ENCODE data around the gene RHNO1. TPM values are rescaled to one million over a fixed set of nuclear protein-coding genes. Genes with fewer than 3 reads are reported as not detected.

RHNO1 gene
- total and polyA plus RNA-seq, 2 of the 8 experiments (the other 6 are each of a cell fraction or from before 2014, with no cell fraction given), result 55.8 to 56.9 TPM

DNA sequence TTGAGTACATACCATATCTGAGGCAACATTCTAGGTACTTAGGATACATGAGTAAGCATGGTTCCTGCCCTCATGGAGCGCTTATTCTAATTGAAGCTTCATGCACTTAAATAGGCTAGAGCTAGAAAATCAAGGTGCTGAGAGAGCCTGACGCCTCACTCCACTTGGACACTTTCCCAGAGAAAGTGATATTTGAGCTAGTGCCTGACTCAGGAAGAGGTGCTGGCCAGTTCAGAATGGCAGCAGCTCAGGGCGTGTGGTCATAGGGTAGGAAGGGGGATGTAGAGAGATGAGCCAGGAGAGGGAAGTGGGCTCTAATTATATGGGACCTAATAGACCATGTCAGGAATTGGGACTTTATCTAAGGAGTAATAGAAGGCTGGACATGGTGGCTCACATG is 47.0 kb downstream of the RHNO1 start:
- Histone ChIP-seq H3K9me3 (ENCODE audit: insufficient read depth in 2 of 2, low read depth in 1 of 2, low read length in 1 of 2) (no peaks in the 10 kb centered on the region), H2AFZ (ENCODE audit: low read length) (no peak overlapping the region), H3K27ac (ENCODE audit: low read depth, low read length) (no peak overlapping the region), H2BK5ac (ENCODE audit: low read depth, low read length) (0 out of 2 replicates have a peak overlapping the region, but pooled peaks have one; percentile 22), H4K20me1 (replicated peaks in 1 of 2; ENCODE audit: control insufficient read depth in 1 of 2, insufficient read depth in 2 of 2, low read length in 2 of 2) (no peaks in the 10 kb centered on the region), H3K27me3 (replicated peaks in 1 of 4; ENCODE audit: control insufficient read depth in 3 of 4, extremely low read depth in 1 of 4, insufficient read depth in 3 of 4, low read length in 3 of 4) (no peaks in the 10 kb centered on the region), H2BK12ac (ENCODE audit: low read depth, low read length) (no peak overlapping the region), H3K4ac (replicated peaks; ENCODE audit: insufficient read length, low read depth, low read length) (no peak overlapping the region), H4K5ac (ENCODE audit: insufficient read length, low read depth, low read length) (no peak overlapping the region), H4K91ac (replicated peaks; ENCODE audit: insufficient read length, low read length) (no peak overlapping the region), H3K23me2 (ENCODE audit: low read depth, low read length) (no peaks in the 10 kb centered on the region), H3K4me2 (ENCODE audit: insufficient read depth in 1 of 2, low read depth in 2 of 2, low read length in 2 of 2) (no peak overlapping the region), H3K79me2 (ENCODE audit: control insufficient read depth in 1 of 2, insufficient read depth in 2 of 2, low read length in 2 of 2) (no peaks in the 10 kb centered on the region), H2BK15ac (ENCODE audit: low read length) (no peak overlapping the region; the same call in 1 of the 2 replicates), H3K4me1 (replicated peaks in 1 of 4; ENCODE audit: control insufficient read depth in 3 of 4, insufficient read depth in 4 of 4, low read length in 3 of 4) (peaks cover 0 to 7% (median 2%) of the 10 kb centered on the region in 4 experiments; a peak in 5 of 7 replicates), H3K14ac (ENCODE audit: insufficient read length) (no peak overlapping the region), H2BK20ac (ENCODE audit: low read length) (no peak overlapping the region), H3K9ac (replicated peaks in 1 of 4; ENCODE audit: extremely low read depth in 1 of 4, low read depth in 3 of 4, low read length in 3 of 4) (no peak overlapping the region), H3K56ac (replicated peaks; ENCODE audit: insufficient read length, low read depth, low read length) (no peak overlapping the region), H3K36me3 (ENCODE audit: control insufficient read depth in 2 of 4, insufficient read depth in 4 of 4, low read length in 3 of 4) (peaks cover 0 to 4% (median 0%) of the 10 kb centered on the region in 4 experiments; a peak in 3 of 8 replicates), H2AK5ac (ENCODE audit: low read depth, low read length) (no peak overlapping the region), H3K4me3 (ENCODE audit: extremely low read depth in 1 of 4, insufficient read depth in 2 of 4, low read depth in 3 of 4, low read length in 4 of 4) (no peak overlapping the region), H2BK120ac (replicated peaks; ENCODE audit: low read depth, low read length) (no peak overlapping the region), H4K8ac (ENCODE audit: extremely low read depth, insufficient read depth, low read length) (no peak overlapping the region), H3K79me1 (ENCODE audit: low read depth, low read length) (no peaks in the 10 kb centered on the region; the same call in 1 of the 2 replicates), H3K18ac (ENCODE audit: extremely low read depth, low read length) (no peak overlapping the region), H3K23ac (ENCODE audit: insufficient read length) (no peak overlapping the region)
- WGBS, 2 experiments (ENCODE audit: extremely low coverage in 1 of 2, insufficient coverage in 1 of 2, insufficient read length in 1 of 2, insufficient replicate concordance in 2 of 2, low coverage in 1 of 2, low lambda C conversion rate in 2 of 2, missing lambda C conversion rate in 1 of 2), result 86% methylated on average over 3 of the region's 3 CpGs; no CpG with 5 or more reads in 1 of the 2 experiments
- POLR2A ChIA-PET (ENCODE audit: partially characterized antibody), result interaction anchor here (0.6 to 1.4 kb wide), 3 partner anchors 9 to 28 kb away, joined by 3 read pairs; no protein-coding TSS in a partner anchor
- DNase-seq (ENCODE audit: low read depth in 1 of 2, low spot score in 2 of 2) (no peak), FAIRE-seq (no peak)
- CTCF ChIA-PET (ENCODE audit: partially characterized antibody), result interaction anchor here (0.7 to 3.2 kb wide), 5 partner anchors 10 to 85 kb away, joined by 3 to 15 read pairs (median 4); no protein-coding TSS in a partner anchor
- TF ChIP-seq NRF1 (IDR thresholded peaks at IDR 0.05; ENCODE audit: low read depth, low read length) (no peak), BCL11A (IDR thresholded peaks at IDR 0.05; ENCODE audit: low read depth in 2 of 2, low read length in 2 of 2) (no peak), KDM1A (IDR thresholded peaks at IDR 0.05; ENCODE audit: borderline replicate concordance, low read length) (no peak)
